ENCODE measurements around the gene WASL. TPM values are rescaled to one million over a fixed set of nuclear protein-coding genes. Genes with fewer than 3 reads are reported as not detected.
"Not testable (repeated sequence)": the region's sequence is repeated elsewhere in the genome, so short reads cannot be mapped to it uniquely, and the experiment has no call there.

The WASL gene
- total RNA-seq, 1 donor from 2014 or later, result 24.3 TPM

- no peak for DNase-seq
Measured at GRCh38 chr7:123658023-123658422, 90.8 kb downstream of the WASL start.

GRCh38 chr7:123657304-123657685 is 91.5 kb downstream of the WASL start:
- no peak for DNase-seq

- no peak for DNase-seq
Measured at GRCh38 chr7:123656544-123657303, 92.1 kb downstream of the WASL start.

GRCh38 chr7:123655614-123656013 is 93.2 kb downstream of the WASL start, which contains the start of gene LMOD2:
TSS of gene LMOD2 (plus strand) at chr7:123655866. CDS start at chr7:123655964, 98 bp downstream.
- no peak for DNase-seq

GRCh38 chr7:123653162-123653561 is 95.6 kb downstream of the WASL start:
- no peak for DNase-seq

GRCh38 chr7:123652406-123652805 is 96.4 kb downstream of the WASL start:
- no peak for DNase-seq

GRCh38 chr7:123650595-123650994 is 98.2 kb downstream of the WASL start:
- DNase-seq, result no peak

GRCh38 chr7:123649964-123650363 is 98.8 kb downstream of the WASL start:
- DNase-seq, result no peak

GRCh38 chr7:123647106-123647730 is 101.6 kb downstream of the WASL start:
- DNase-seq, result no peak

- DNase-seq, result no peak
Measured at GRCh38 chr7:123645516-123645915, 103.3 kb downstream of the WASL start.

- no peak for DNase-seq
Measured at GRCh38 chr7:123643495-123644441, 105.0 kb downstream of the WASL start.

- DNase-seq, result no peak
Measured at GRCh38 chr7:123641901-123642300, 106.9 kb downstream of the WASL start.

GRCh38 chr7:123640583-123640982 is 108.2 kb downstream of the WASL start:
- no peak for DNase-seq

GRCh38 chr7:123639631-123640030 is 109.2 kb downstream of the WASL start:
- no peak for DNase-seq

- no peak for DNase-seq
Measured at GRCh38 chr7:123637878-123638277, 110.9 kb downstream of the WASL start.

GRCh38 chr7:123637203-123637602 is 111.6 kb downstream of the WASL start:
- DNase-seq, result no peak

- DNase-seq, result no peak
Measured at GRCh38 chr7:123635551-123636359, 113.0 kb downstream of the WASL start.

GRCh38 chr7:123634011-123634573 is 114.7 kb downstream of the WASL start:
- not testable (repeated sequence) for DNase-seq

GRCh38 chr7:123633553-123633952 is 115.2 kb downstream of the WASL start:
- DNase-seq, result no peak

GRCh38 chr7:123632808-123633207 is 116.0 kb downstream of the WASL start:
- no peak for DNase-seq
